OCI-LY7 (cell line): Measurements from ENCODE around the gene HIVEP3.

Experiments used
- CTCF ChIP-seq: fragments of 200-600 bp; sonication (generic); conservative IDR thresholded peaks from 2 replicates; pipeline ENCODE4 v1.5.1; 2014; ENCODE audit warnings: mild to moderate bottlenecking, antibody characterized with exemption, low read length, moderate library complexity, mixed read lengths
- EZH2phosphoT487 ChIP-seq: fragments of 200-600 bp; sonication (generic); IDR thresholded peaks from 2 replicates; pipeline ENCODE4 v1.6.1; 2018; ENCODE audit warnings: low read depth, borderline replicate concordance, mild to moderate bottlenecking, mixed run types, antibody characterized with exemption, low read length, moderate library complexity, mixed read lengths

GRCh38 chr1:41740630-41741239 is 178.0 kb downstream of the HIVEP3 start:
- TF ChIP-seq CTCF = no peak
- TF ChIP-seq EZH2phosphoT487 = no peak
